Hepatocyte (in vitro differentiated cells): ENCODE measurements around the gene METRNL.

Source experiments
- EZH2 ChIP-seq: fragments of 200-600 bp; sonication (generic); IDR thresholded peaks from 2 replicates; pipeline ENCODE4 v1.6.1; 2016; ENCODE audit warnings: antibody characterized with exemption, mild to moderate bottlenecking, borderline replicate concordance
- EZH2phosphoT487 ChIP-seq: fragments of 200-600 bp; sonication (generic); IDR thresholded peaks from one replicate; pipeline ENCODE4 v1.6.1; 2018; ENCODE audit warnings: antibody characterized with exemption, mild to moderate bottlenecking, low read depth, moderate library complexity; ENCODE audit not compliant: unreplicated experiment, severe bottlenecking
- TF ChIP-seq, protein P1 (sequence below): fragments of 200-600 bp; sonication (generic); IDR thresholded peaks from 2 replicates; pipeline ENCODE4 v1.5.1; 2016; ENCODE audit warnings: antibody characterized with exemption, mild to moderate bottlenecking; ENCODE audit not compliant: poor library complexity

DNA sequence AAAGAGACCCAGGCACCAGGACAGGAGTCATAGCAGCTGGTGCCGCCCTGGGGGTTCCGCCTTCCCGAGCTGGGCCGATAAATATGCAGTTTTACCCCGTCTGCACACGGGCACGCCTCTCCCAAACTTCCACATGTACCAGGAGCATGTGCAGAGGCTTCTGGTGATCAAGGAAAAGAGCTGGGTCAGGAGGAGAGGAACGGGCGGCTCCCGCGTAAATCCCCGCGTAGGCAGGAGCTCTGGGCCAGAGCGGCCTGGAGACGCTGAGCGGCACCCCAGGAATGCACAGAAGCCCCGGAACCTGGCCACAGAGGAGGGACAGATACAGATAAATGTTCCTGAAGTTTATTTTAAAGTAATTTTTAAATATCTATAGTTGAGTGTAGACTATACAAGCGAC is 46.6 kb upstream of the METRNL start:
- TF ChIP-seq EZH2phosphoT487, result no peak
- TF ChIP-seq, protein P1, sequence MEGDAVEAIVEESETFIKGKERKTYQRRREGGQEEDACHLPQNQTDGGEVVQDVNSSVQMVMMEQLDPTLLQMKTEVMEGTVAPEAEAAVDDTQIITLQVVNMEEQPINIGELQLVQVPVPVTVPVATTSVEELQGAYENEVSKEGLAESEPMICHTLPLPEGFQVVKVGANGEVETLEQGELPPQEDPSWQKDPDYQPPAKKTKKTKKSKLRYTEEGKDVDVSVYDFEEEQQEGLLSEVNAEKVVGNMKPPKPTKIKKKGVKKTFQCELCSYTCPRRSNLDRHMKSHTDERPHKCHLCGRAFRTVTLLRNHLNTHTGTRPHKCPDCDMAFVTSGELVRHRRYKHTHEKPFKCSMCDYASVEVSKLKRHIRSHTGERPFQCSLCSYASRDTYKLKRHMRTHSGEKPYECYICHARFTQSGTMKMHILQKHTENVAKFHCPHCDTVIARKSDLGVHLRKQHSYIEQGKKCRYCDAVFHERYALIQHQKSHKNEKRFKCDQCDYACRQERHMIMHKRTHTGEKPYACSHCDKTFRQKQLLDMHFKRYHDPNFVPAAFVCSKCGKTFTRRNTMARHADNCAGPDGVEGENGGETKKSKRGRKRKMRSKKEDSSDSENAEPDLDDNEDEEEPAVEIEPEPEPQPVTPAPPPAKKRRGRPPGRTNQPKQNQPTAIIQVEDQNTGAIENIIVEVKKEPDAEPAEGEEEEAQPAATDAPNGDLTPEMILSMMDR, result no peak
- TF ChIP-seq EZH2, result no peak
